HG03439 (cell line): ENCODE results near the gene SNPH.
"Not testable (repeated sequence)": the region's sequence is repeated elsewhere in the genome, so short reads cannot be mapped to it uniquely, and the experiment has no call there.

Experiments used
- ATAC-seq: cut with Tn5 transposase; IDR thresholded peaks from one replicate; pipeline ENCODE4 v1.9.1; 2021; ENCODE audit warnings: mild to moderate bottlenecking, moderate library complexity; ENCODE audit not compliant: unreplicated experiment

The SNPH gene

DNA sequence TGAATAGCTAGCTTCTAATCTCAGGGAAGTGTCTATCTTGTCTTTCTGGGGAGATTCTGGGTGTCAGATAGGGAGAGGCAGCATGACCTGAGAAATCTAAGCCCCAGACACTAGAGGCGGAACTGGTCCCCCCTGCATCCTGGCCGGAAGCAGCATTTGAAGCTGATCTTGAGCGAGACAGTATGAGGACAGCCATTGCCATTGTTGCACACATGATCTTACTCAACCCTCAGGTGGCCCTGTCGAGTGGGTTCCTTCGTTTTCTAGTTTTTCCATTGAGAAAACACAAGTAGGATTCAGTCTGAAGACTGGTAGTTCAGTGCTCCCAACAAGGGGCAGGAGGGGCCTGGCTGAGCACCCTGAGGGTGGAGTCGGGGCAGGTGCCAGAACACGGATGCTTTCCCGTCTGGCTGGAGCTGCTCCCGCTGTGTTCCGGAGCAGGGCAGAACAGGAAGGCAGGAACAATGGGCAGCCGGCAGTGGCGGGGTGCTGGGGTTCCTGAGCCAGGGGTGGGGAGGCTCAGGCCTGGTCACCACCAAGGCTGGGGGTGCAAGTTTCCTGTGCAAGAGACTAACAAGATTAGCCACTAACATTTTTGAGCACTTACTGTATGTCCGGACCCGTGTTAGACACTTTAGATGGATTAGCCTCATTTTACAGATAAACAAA is 70.7 kb downstream of the SNPH start:
- ATAC-seq, result no peak

DNA sequence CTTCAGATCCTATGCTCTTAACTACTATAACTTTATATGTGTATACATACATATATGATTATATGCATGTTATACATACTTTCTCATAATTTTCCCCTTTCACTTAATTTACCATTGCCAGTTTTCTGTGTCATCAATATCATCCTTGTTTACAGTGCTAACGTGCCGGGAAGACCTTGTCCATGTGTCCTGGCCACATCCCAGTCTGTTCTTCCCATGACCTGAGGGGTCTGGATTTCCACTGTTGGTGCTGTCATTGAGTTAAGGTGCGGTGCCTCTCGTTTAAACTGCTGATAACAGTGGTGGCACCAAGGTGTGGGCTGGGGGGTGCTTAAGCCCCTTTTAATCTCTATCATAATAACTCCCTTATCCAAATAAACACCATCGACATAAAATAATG is 71.3 kb downstream of the SNPH start:
- no peak for ATAC-seq

GRCh38 chr20:1338096-1338495 is 72.0 kb downstream of the SNPH start:
- ATAC-seq, result no peak

DNA sequence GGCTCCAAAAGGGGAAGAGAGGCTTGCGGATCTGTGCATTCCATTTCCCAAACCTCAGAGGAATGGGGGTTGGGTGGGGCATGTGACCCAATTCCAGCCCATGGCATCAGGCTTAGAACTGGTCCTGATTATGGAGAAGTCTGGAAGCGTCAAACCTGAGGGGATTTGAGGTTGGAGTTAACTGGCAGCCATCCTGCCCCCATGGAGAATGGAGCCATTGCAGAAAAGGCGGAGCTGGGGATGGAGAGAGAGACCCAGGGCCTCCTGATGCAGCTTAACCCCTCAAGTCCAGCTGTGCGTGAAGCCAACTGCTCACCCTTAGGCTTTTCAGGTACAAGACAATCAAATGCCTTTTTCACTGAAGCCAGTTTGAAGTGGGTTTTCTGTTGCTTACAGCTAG is 72.7 kb downstream of the SNPH start:
- no peak for ATAC-seq

- ATAC-seq, result no peak
These were observed 75.6 kb downstream of the SNPH start for GRCh38 chr20:1341561-1342265.

DNA sequence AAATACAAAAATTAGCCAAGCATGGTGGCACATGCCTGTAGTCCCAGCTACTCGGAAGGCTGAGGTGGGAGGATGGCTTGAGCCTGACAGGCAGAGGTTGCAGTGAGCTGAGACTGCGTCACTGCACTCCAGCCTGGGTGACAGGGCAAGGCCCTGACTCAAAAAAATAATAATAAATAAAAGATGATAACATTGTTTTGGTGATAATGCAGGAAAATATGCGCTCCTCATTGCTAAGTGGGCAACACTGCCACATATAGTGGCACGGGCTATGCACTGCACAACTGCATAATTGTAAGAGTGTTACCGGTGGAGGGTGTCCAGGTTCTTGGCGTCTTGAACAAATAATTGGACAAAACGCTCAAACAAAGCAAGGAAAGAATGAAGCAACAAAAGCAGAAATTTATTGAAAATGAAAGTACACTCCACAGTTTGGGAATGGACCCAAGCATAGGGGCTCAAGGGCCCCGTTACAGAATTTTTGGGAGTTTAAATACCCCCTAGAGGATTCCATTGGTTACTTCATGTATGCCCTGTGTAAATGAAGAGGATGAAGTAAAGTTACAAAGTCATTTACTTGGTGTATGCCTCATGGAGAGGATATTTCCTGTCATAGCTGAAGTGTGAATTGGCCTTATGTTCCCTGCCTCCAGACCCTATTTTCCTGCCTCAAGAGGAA is 77.5 kb downstream of the SNPH start:
- not testable (repeated sequence) for ATAC-seq

- ATAC-seq, result no peak
These were observed 79.1 kb downstream of the SNPH start for GRCh38 chr20:1345030-1345755.

DNA sequence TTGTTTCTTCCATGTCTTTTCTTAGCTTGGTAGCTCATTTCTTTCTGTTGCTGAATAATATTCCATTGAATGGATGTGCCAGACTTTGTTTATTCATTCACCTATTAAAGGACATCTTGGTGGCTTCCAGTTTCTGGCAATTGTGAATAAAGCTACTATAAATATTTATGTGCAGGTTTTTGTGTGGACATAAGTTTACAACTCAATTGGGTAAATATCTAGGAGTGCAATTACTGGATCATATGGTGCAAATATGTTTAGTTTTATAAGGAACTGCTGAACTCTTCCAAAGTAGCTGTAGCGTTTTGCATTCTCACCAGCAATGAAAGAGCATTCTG is 79.6 kb downstream of the SNPH start:
- ATAC-seq, result no peak

DNA sequence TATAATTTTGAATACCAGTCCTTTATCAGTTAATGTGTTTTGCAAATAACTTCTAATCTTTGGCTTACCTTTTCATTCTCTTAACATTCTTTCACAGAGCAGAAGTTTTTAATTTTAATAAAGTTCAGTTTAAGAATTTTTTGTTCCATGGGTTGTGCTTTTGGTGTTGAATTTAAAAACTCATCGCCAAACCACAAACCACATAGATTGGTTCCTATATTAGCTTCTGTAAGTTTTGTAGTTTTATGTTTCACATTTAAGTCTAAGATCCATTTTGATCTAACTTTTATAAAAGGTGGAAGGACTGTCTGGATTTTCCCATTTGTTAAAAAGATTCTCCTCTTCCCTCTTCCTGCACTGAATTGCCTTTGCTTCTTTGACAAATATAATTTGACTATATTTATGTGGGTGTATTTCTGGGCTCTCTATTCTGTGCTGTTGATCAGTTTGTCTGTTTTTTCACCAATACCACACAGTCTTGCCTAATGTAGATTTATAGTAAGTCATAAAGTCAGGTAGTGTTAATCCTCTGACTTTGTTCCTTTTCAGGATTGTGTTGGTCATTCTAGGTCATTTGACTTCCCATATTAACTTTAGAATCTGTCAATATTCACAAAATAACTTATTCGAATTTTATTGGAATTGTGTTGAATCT is 80.3 kb downstream of the SNPH start:
- no peak for ATAC-seq

GRCh38 chr20:1353956-1354355 is 87.9 kb downstream of the SNPH start:
- ATAC-seq, result no peak

DNA sequence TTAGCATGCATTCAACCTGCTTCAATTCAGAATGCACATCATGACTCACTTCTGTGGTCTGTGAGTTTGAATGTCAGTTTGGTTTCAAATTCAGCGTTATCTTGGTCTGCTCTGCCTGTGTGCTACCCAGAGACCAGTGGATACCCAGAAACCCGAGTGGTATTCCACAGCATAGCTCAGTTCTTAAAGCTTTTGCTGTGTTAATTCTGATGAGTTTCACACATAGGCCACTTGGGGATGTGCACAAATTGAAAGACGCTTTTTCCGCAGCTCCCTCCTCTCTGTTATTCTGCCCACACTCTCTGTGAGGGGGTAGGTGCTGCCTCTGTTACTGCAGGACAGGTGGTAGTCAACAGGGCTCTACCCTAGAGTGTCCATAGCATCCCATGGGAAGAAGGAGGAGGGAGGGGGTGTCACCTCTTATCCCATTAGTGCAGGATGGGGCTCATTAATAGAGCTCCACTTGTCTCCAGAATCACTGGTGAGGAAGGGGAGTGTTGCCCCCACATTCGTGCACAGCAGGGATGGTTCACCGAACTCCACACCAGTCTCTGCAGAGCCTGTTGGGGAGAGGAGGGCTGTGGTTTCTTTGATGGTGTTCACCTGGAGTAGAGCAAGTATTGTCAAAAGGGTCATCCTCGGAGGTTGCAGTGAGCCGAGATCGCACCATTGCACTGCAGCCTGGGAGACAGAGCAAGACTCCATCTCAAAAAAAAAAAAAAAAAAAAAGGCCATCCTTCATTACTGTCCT is 92.0 kb downstream of the SNPH start:
- no peak for ATAC-seq
